Uterus (tissue), 4 donors: Measurements from ENCODE around the gene GAD2. TPM values are rescaled to one million over a fixed set of nuclear protein-coding genes. Genes with fewer than 3 reads are reported as not detected.
A peak's percentile ranks its signal among the peaks of the same experiment; 100 is the strongest.
"Not testable (repeated sequence)": the region's sequence is repeated elsewhere in the genome, so short reads cannot be mapped to it uniquely, and the experiment has no call there.

Experiments
- DNase-seq, 2 donors: peaks; one replicate each; pipeline ENCODE4 v3.0.0-alpha.2; 2019 to 2020
- H3K27ac ChIP-seq, 2 donors: fragments of 200-600 bp; sonication (generic); 1 replicate in 1 of 2; 2 replicates in 1 of 2; pipeline ENCODE4 v1.5.1; 2016 to 2018
- H3K27me3 ChIP-seq, 2 donors: fragments of 200-600 bp; sonication (generic); one replicate each; pipeline ENCODE4 v1.5.1; 2018 to 2019; ENCODE audit warnings: control low read depth in 1 of 2
- H3K36me3 ChIP-seq, 2 donors: fragments of 200-600 bp; sonication (generic); one replicate each; pipeline ENCODE4 v1.5.1; 2019; ENCODE audit warnings: control low read depth in 1 of 2
- H3K4me1 ChIP-seq, 2 donors: fragments of 200-600 bp; sonication (generic); one replicate each; pipeline ENCODE4 v1.5.1; 2018 to 2019; ENCODE audit warnings: control low read depth in 1 of 2
- H3K4me3 ChIP-seq, 2 donors: fragments of 200-600 bp; sonication (generic); 1 replicate in 1 of 2; 2 replicates in 1 of 2; pipeline ENCODE4 v1.5.1; 2018 to 2019; ENCODE audit warnings: mild to moderate bottlenecking in 1 of 2
- H3K9me3 ChIP-seq, 2 donors: fragments of 200-600 bp; sonication (generic); one replicate each; pipeline ENCODE4 v1.5.1; 2019; ENCODE audit warnings: control low read depth in 1 of 2
- CTCF ChIP-seq, 4 experiments: fragments of 200-600 bp in 2 of 4; fragments of 450-650 bp in 2 of 4; sonication (generic) in 2 of 4; IDR thresholded peaks; one replicate each; pipeline ENCODE4 v1.5.1; 2016 to 2019; ENCODE audit warnings: antibody characterized with exemption in 4 of 4, mild to moderate bottlenecking in 2 of 4, moderate library complexity in 1 of 4
- POLR2A ChIP-seq, 2 donors: fragments of 450-650 bp; IDR thresholded peaks; one replicate each; pipeline ENCODE4 v1.6.1; 2016; ENCODE audit warnings: antibody characterized with exemption in 2 of 2, mild to moderate bottlenecking in 1 of 2, moderate library complexity in 1 of 2
- intact Hi-C: fragments of 100-400 bp; cut with DNase I; formaldehyde crosslinking; loops from one replicate; pipeline ENCODE4 v1.15.1; 2023; ENCODE audit warnings: low total_unique reads
- total RNA-seq, 4 donors: library from RNA; depleted of rRNA in 3 of 4; stranded (reverse); fragments of >200 nt in 3 of 4; gene quantifications; one replicate each; pipeline versions ENCODE4 v1.1.0 to v1.2.4, GENCODE V29; 2014 to 2023
- donor health status: DM: yes; HTN: yes; CAD: no.

Gene GAD2
- total RNA-seq, 4 donors from 2014 or later, result not detected

GRCh38 chr10:26334932-26335573, 118.5 kb downstream of the GAD2 start:
- TF ChIP-seq POLR2A (IDR thresholded peaks at IDR 0.05) (no peak), CTCF (IDR thresholded peaks at IDR 0.05) (peak; percentile 44 to 74 (median 67))
- Histone ChIP-seq H3K36me3 (no peaks in the 10 kb centered on the region), H3K4me1 (no peaks in the 10 kb centered on the region), H3K9me3 (peaks cover 0 to 12% of the 10 kb centered on the region in 2 donors), H3K27ac (no peak overlapping the region), H3K27me3 (no peaks in the 10 kb centered on the region), H3K4me3 (no peak overlapping the region)
- peak; percentile 18 to 25 for DNase-seq
- intact Hi-C loops, result no loop called here

- Histone ChIP-seq H3K27me3 (no peaks in the 10 kb centered on the region), H3K9me3 (peaks cover 0 to 12% of the 10 kb centered on the region in 2 donors), H3K27ac (no peak overlapping the region), H3K4me3 (no peak overlapping the region), H3K4me1 (no peaks in the 10 kb centered on the region), H3K36me3 (no peaks in the 10 kb centered on the region)
- no peak for TF ChIP-seq POLR2A (IDR thresholded peaks at IDR 0.05)
- TF ChIP-seq CTCF (IDR thresholded peaks at IDR 0.05), result no peak
- DNase-seq, result no peak
- intact Hi-C loops, result no loop called here
These were observed 119.1 kb downstream of the GAD2 start for GRCh38 chr10:26335574-26336093.

- intact Hi-C loops, result no loop called here
- Histone ChIP-seq H3K4me1 (no peaks in the 10 kb centered on the region), H3K36me3 (no peaks in the 10 kb centered on the region), H3K27ac (no peak overlapping the region), H3K27me3 (no peaks in the 10 kb centered on the region), H3K4me3 (no peak overlapping the region), H3K9me3 (peaks cover 0 to 12% of the 10 kb centered on the region in 2 donors)
- DNase-seq, result no peak
- TF ChIP-seq POLR2A (IDR thresholded peaks at IDR 0.05), result no peak
- no peak for TF ChIP-seq CTCF (IDR thresholded peaks at IDR 0.05)
These were observed 120.4 kb downstream of the GAD2 start for GRCh38 chr10:26336979-26337378.

GRCh38 chr10:26341701-26342100, 125.1 kb downstream of the GAD2 start:
- TF ChIP-seq CTCF (IDR thresholded peaks at IDR 0.05), result no peak
- no peak for TF ChIP-seq POLR2A (IDR thresholded peaks at IDR 0.05)
- no peak overlapping the region for H3K4me3 ChIP-seq
- intact Hi-C loops, result no loop called here

GRCh38 chr10:26348821-26349417, 132.3 kb downstream of the GAD2 start:
- H3K36me3 ChIP-seq, H3K4me3 ChIP-seq, intact Hi-C loops, H3K27ac ChIP-seq, H3K9me3 ChIP-seq, H3K4me1 ChIP-seq, H3K27me3 ChIP-seq, DNase-seq: not testable (repeated sequence)

More at GRCh38 chr10:26341701-26342100, 125.1 kb downstream of the GAD2 start:
- DNase-seq, result no peak
- Histone ChIP-seq H3K27ac (no peak overlapping the region), H3K4me1 (no peaks in the 10 kb centered on the region), H3K36me3 (no peaks in the 10 kb centered on the region), H3K27me3 (no peaks in the 10 kb centered on the region), H3K9me3 (no peaks in the 10 kb centered on the region)

Other genes starting within 250 kb of the GAD2 start
- gene APBB1IP, start 221.6 kb downstream of the GAD2 start, total RNA-seq, result 1 to 10 TPM in 3 of 4 donors, not detected in 1; 1.2 to 2.4 (median 1.9) TPM